IPS-18c (cell line): ENCODE measurements around the gene C16orf46.
A peak's percentile ranks its signal among the peaks of the same experiment; 100 is the strongest.

ENCODE experiments used
- H3K4me3 ChIP-seq: 2 replicates; pipeline ENCODE4 v1.7.0; 2013; ENCODE audit warnings: low read depth, mild to moderate bottlenecking, low read length, moderate library complexity; ENCODE audit not compliant: insufficient read depth
- H3K9me3 ChIP-seq: one replicate; pipeline ENCODE4 v1.6.1; 2013; ENCODE audit warnings: mild to moderate bottlenecking, low read length, moderate library complexity; ENCODE audit not compliant: control insufficient read depth, insufficient read depth

Gene C16orf46

DNA sequence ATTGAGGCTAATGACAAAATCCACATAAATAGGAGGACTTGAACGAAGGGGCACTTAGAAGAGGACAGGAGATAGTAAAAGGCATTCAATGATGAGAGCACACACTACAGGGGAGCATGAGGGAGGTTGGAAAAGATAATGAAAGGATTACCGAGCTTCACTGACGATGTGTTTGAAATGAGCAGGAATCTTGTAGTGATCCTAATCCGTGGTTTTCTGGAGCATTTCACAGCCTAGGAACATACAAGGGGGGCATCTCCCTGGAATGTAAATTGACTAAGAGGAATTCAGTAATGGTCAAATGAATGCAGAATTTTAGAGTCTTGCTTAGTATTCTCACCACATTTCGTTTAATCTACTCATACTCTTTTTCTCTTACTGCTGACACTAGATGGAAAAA is 36.2 kb downstream of the C16orf46 start:
- Histone ChIP-seq H3K9me3 (no peaks in the 10 kb centered on the region), H3K4me3 (no peak overlapping the region)

- no peak overlapping the region for H3K4me3 ChIP-seq
- no peaks in the 10 kb centered on the region for H3K9me3 ChIP-seq
These were observed 36.9 kb downstream of the C16orf46 start for GRCh38 chr16:81040131-81040530.

- Histone ChIP-seq H3K9me3 (no peaks in the 10 kb centered on the region), H3K4me3 (peak overlapping the region; percentile 47)
These were observed 40.2 kb downstream of the C16orf46 start for GRCh38 chr16:81036751-81037350.

DNA sequence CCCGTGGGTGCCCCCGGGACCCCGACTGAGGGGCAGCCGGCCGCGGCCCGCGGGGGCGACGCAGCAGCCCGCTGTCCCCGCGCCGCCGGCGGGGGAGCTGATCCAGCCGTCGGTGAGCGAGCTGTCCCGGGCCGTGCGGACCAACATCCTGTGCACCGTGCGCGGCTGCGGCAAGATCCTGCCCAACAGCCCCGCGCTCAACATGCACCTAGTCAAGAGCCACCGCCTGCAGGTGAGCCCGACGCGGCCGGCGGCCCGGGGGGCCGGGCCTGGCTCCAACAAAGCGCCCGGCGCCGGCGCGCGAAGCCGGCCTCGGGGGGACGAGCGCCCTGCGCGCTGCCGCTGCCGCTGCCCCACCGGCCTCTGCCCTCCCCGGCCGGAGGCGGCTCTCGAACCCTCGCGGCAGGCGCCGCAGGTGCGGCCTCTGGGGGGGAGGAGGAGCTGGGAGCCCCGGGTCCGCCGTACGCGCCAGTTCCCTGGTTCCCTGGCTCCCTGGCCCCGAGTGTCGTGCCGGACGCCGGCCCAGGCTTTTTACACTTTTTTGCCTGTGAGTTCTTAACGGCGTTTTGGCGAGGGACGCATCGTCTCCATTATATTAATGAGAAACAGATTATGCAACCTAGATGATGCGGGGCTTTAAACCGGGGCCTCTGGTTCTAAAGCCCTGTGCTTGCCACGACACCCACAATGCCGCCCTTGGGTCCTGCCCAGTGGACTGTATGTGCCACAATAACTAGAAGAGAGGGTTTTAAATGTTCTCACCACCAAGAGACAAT is 40.9 kb downstream of the C16orf46 start:
- Histone ChIP-seq H3K4me3 (peak overlapping the region; percentile 47), H3K9me3 (no peaks in the 10 kb centered on the region)

DNA sequence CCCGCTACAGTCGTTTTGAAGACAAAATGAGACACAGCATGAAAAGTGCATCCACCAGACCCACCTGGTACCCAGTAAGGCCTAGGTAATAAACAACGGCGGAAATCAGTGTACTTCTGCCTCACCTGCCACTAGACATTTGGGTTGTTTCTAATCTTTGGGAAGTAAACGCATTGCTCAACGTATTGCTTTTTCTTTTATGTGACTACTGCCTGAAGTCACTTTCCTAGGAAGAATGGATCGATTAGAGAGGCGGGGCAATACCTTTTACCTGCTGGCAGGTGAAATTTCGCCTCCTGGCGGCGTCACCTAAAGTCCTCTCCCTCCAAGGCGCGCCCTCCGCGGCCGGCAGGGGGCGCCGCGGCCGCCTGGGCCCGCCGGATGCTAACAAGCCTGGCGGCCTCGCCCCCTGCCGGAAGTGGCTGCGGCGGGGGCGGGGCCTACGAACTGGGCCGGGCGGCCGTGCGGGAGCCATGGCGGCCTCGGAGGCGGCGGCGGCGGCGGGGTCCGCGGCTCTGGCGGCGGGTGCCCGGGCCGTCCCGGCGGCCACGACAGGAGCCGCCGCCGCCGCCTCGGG is 41.6 kb downstream of the C16orf46 start, which contains the start of gene ATMIN:
ATMIN (plus strand) TSS at position 445 of the 577 bp plus-strand sequence; CDS start at position 474, 29 bp downstream.
- H3K4me3 ChIP-seq = peak within 1 kb of the TSS; percentile 47
- no peaks in the 10 kb centered on the region for H3K9me3 ChIP-seq

GRCh38 chr16:81029930-81030604 is 47.0 kb downstream of the C16orf46 start:
- no peak overlapping the region for H3K4me3 ChIP-seq
- no peaks in the 10 kb centered on the region for H3K9me3 ChIP-seq

DNA sequence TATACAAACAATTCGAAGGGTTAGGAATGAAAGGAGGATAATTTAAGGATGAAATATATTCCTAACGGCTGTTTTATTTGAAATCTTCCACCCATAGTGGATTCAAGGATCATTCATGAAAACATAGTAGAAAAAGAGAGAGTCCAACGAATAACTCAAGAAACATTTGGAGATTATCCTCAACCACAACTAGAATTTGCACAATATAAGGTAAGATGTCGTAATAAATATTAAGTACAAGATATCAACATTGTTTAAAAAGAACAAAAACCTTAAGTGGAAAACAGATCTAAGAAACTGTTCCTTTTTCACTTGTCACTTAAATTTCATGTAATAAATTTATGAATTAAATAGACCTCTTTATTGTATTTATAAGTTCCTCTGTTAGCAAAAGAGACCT is 50.6 kb downstream of the C16orf46 start:
- H3K4me3 ChIP-seq = no peak overlapping the region
- H3K9me3 ChIP-seq = no peaks in the 10 kb centered on the region

DNA sequence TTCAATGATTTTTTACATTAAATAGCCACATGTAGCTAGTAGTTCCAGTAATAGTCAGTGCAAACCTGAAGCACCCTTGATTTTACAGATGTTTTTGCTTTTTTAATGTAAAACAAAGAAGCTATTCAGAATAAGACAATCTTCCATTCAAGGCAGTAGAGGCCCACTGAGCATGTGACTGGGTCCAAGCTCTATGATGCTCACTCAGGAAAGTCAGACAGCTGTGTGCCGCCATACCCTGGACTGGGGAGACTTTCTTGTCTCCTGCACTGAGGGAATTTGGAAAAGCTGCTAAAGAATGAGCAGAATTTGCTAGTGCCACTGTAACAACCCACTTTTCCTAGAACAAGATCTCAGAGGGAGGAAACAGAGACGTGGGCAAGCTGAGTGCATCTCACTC is 58.5 kb downstream of the C16orf46 start:
- Histone ChIP-seq H3K9me3 (no peaks in the 10 kb centered on the region), H3K4me3 (no peak overlapping the region)

- no peak overlapping the region for H3K4me3 ChIP-seq
- H3K9me3 ChIP-seq = no peaks in the 10 kb centered on the region
These were observed 62.4 kb downstream of the C16orf46 start for GRCh38 chr16:81014672-81015071.

GRCh38 chr16:81012974-81013373 is 64.1 kb downstream of the C16orf46 start:
- H3K9me3 ChIP-seq = no peaks in the 10 kb centered on the region
- no peak overlapping the region for H3K4me3 ChIP-seq
